Esophagus squamous epithelium (tissue), 5 donors: ENCODE measurements around the gene CLMP. TPM values are rescaled to one million over a fixed set of nuclear protein-coding genes. Genes with fewer than 3 reads are reported as not detected.

Experiments used
- DNase-seq: peaks from one replicate; lab custom pipeline; 2025; lab: John Stamatoyannopoulos, UW
- H3K27ac ChIP-seq, 4 donors: fragments of 200-600 bp; sonication (generic); one replicate each; pipeline ENCODE4 v1.5.1; 2016 to 2019; ENCODE audit warnings: mild to moderate bottlenecking in 1 of 4
- H3K27me3 ChIP-seq, 4 donors: fragments of 200-600 bp; sonication (generic); 1 replicate in 3 of 4; 2 replicates in 1 of 4; pipeline versions ENCODE4 v1.5.1 to v1.6.0; 2017 to 2021; ENCODE audit warnings: antibody characterized with exemption in 1 of 4
- H3K36me3 ChIP-seq, 3 donors: fragments of 200-600 bp; sonication (generic); one replicate each; pipeline ENCODE4 v1.5.1; 2016 to 2019
- H3K4me1 ChIP-seq, 3 donors: fragments of 200-600 bp; sonication (generic); one replicate each; pipeline ENCODE4 v1.5.1; 2017 to 2019
- H3K4me3 ChIP-seq, 4 donors: fragments of 200-600 bp; sonication (generic); 1 replicate in 3 of 4; 2 replicates in 1 of 4; pipeline ENCODE4 v1.5.1; 2016 to 2019; ENCODE audit warnings: mild to moderate bottlenecking in 2 of 4, moderate library complexity in 1 of 4
- H3K9me3 ChIP-seq, 3 donors: fragments of 200-600 bp; sonication (generic); one replicate each; pipeline ENCODE4 v1.5.1; 2016 to 2019
- POLR2A ChIP-seq, 4 donors: fragments of 450-650 bp; IDR thresholded peaks; one replicate each; pipeline ENCODE4 v1.6.1; 2017; ENCODE audit warnings: antibody characterized with exemption in 4 of 4, mild to moderate bottlenecking in 4 of 4, moderate library complexity in 3 of 4
- WGBS, 2 donors: methylation state at CpG; one replicate each; pipeline ENCODE4 v1.1.5; 2018; 5-methylcytosine and 5-hydroxymethylcytosine counted together
- intact Hi-C: fragments of 100-400 bp; cut with DNase I; formaldehyde crosslinking; loops from one replicate; pipeline ENCODE4 v1.15.0; 2022
- total RNA-seq, 4 donors: library from RNA; depleted of rRNA; stranded (reverse); fragments of >200 nt; gene quantifications; one replicate each; pipeline ENCODE4 v1.1.0, GENCODE V29; 2016
- TF ChIP-seq, protein P1 (sequence below), 6 experiments: fragments of 450-650 bp in 4 of 6; fragments of 200-600 bp in 2 of 6; sonication (generic) in 2 of 6; IDR thresholded peaks; one replicate each; pipeline ENCODE4 v1.5.1; 2016 to 2019; ENCODE audit warnings: antibody characterized with exemption in 6 of 6, mild to moderate bottlenecking in 4 of 6, moderate library complexity in 4 of 6
- donor health status: DM: yes; HTN: yes; CAD: no.

The CLMP gene
- total RNA-seq, 4 donors from 2014 or later = 4.8 to 47.9 (median 15.2) TPM

DNA sequence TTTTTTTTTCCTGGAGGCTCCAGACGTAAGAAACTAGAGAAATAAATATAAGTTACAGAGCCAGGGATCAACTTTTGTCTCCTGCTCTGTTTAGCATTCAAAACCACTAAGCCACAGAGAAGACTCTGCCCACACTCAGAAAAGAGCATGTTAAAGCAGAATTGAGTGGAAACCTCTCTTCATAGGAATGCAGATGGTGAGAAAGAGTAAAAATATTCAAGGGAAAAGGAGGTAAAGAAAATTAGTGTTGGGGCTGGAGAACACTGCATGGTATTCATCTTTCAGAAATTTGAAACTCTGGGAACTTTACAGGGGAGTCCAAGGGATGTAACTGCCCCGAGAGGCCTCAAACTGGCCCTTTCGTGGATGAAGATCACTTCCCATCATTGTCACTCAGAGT, 65.1 kb downstream of the CLMP start:
- Histone ChIP-seq H3K4me1 (peaks cover 0 to 15% (median 0%) of the 10 kb centered on the region in 3 donors), H3K4me3 (no peak overlapping the region), H3K9me3 (no peaks in the 10 kb centered on the region), H3K36me3 (no peaks in the 10 kb centered on the region), H3K27ac (peak overlapping the region in 3 of 4 donors; percentile 5 to 51 (median 51)), H3K27me3 (no peaks in the 10 kb centered on the region)
- TF ChIP-seq POLR2A (IDR thresholded peaks at IDR 0.05) = no peak
- TF ChIP-seq, protein P1, sequence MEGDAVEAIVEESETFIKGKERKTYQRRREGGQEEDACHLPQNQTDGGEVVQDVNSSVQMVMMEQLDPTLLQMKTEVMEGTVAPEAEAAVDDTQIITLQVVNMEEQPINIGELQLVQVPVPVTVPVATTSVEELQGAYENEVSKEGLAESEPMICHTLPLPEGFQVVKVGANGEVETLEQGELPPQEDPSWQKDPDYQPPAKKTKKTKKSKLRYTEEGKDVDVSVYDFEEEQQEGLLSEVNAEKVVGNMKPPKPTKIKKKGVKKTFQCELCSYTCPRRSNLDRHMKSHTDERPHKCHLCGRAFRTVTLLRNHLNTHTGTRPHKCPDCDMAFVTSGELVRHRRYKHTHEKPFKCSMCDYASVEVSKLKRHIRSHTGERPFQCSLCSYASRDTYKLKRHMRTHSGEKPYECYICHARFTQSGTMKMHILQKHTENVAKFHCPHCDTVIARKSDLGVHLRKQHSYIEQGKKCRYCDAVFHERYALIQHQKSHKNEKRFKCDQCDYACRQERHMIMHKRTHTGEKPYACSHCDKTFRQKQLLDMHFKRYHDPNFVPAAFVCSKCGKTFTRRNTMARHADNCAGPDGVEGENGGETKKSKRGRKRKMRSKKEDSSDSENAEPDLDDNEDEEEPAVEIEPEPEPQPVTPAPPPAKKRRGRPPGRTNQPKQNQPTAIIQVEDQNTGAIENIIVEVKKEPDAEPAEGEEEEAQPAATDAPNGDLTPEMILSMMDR (IDR thresholded peaks at IDR 0.05) = no peak
- WGBS, 2 donors = 53 to 60% methylated on average over 3 of the region's 3 CpGs
- DNase-seq = no peak
- intact Hi-C loops = no loop called here

DNA sequence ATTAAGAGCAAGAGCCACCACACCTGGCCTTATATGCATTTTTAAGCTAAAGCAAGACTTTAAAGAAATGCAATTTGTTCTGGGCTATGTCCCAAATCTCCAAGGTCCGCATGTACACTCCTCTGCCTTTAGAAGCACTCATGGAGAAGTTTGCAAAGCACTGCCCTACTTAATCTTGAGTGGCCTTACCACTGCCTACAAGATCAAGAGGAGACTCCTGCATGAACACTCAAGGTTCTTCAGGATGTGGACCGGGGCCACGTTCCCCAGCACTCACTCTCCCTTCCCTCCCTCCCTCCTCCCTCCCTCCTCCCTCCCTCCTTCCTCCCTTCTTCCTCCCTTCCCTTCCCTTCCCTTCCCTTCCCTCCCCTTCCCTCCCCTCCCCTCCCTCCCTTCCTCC, 69.9 kb downstream of the CLMP start:
- TF ChIP-seq, protein P1 (IDR thresholded peaks at IDR 0.05) = no peak
- TF ChIP-seq POLR2A (IDR thresholded peaks at IDR 0.05) = no peak
- Histone ChIP-seq H3K4me3 (no peak overlapping the region), H3K9me3 (no peaks in the 10 kb centered on the region), H3K27ac (no peak overlapping the region), H3K4me1 (peaks cover 0 to 21% (median 3%) of the 10 kb centered on the region in 3 donors), H3K36me3 (no peaks in the 10 kb centered on the region), H3K27me3 (no peaks in the 10 kb centered on the region)
- DNase-seq = no peak
- WGBS, 2 donors = 55 to 81% methylated on average over 2 to 3 of the region's 3 CpGs
- intact Hi-C loops = no loop called here

DNA sequence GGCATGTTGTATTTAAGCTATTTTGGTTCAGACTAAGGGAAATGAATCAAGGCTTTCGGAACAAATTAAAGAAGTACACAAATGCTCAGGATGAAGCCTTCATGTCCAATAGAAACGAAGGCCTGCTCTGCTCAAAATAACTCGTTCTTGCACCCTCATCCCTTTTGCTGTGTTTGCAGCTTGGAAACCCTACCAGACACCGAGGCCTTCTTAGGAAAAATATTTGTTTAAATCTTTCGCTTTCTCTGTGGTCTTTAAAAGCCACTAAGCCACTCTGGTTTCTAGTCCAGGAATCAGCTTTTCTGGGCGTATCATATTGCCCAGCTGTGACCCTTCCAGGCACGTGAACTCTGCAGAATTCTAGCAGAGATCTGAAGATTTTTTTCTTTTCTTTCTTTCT, 72.2 kb downstream of the CLMP start:
- intact Hi-C loops = no loop called here
- Histone ChIP-seq H3K27me3 (no peaks in the 10 kb centered on the region), H3K9me3 (no peaks in the 10 kb centered on the region), H3K36me3 (no peaks in the 10 kb centered on the region), H3K27ac (peak overlapping the region; percentile 11 to 78 (median 72)), H3K4me3 (no peak overlapping the region), H3K4me1 (peaks cover 0 to 32% (median 8%) of the 10 kb centered on the region in 3 donors)
- TF ChIP-seq POLR2A (IDR thresholded peaks at IDR 0.05) = no peak
- TF ChIP-seq, protein P1 (IDR thresholded peaks at IDR 0.05) = no peak
- no peak for DNase-seq
- 47 to 71% methylated on average over 7 of the region's 7 CpGs for WGBS, 2 donors

DNA sequence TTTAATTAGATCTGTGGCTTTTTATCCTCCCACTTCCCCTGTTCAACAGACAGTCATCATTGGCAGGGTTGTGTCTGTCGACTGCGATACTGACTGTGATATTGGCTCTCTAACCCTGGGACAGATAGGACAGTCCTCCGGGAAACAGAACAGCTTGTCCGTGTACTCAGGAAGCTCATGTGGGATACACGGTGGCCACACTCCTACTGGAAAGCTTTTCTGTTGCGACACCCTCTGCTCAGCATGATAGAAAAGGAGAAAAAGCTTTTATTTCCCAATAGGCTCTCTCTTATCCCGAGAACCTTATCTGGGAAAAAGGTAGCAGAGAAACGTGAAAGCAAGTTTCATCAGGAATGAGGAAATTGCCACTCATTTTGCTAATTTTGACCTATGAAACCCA, 72.7 kb downstream of the CLMP start:
- peak overlapping the region; percentile 50 to 78 (median 72) for H3K27ac ChIP-seq
- 49 to 64% methylated on average over 8 of the region's 8 CpGs for WGBS, 2 donors
- DNase-seq = no peak
- no peak overlapping the region for H3K4me3 ChIP-seq
- H3K9me3 ChIP-seq = no peaks in the 10 kb centered on the region
- H3K36me3 ChIP-seq = no peaks in the 10 kb centered on the region
- no peak for TF ChIP-seq POLR2A (IDR thresholded peaks at IDR 0.05)
- TF ChIP-seq, protein P1 (IDR thresholded peaks at IDR 0.05) = no peak
- H3K4me1 ChIP-seq = peaks cover 0 to 32% (median 8%) of the 10 kb centered on the region in 3 donors
- intact Hi-C loops = no loop called here
- H3K27me3 ChIP-seq = no peaks in the 10 kb centered on the region

DNA sequence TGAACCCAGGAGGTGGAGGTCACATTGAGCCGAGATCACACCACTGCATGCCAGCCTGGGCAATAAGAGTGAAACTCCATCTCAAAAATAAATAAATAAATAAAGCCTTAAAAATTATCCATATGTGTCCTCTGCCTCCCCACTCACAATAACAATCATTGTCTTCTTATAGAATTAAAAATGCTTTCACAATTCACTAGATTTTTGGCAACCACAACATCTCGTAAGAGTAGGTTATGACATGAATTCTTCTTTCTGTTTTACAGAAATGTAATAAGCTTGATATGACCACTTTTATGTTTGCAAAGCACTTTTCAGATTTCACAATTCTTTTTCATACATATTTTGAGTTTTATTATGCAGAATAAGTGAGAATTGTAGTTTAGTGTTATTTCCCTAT, 78.6 kb downstream of the CLMP start:
- DNase-seq = no peak
- Histone ChIP-seq H3K27me3 (no peaks in the 10 kb centered on the region), H3K27ac (no peak overlapping the region), H3K4me1 (peaks cover 0 to 21% (median 5%) of the 10 kb centered on the region in 3 donors), H3K36me3 (no peaks in the 10 kb centered on the region), H3K4me3 (no peak overlapping the region), H3K9me3 (peaks cover 0 to 9% (median 8%) of the 10 kb centered on the region in 3 donors)
- TF ChIP-seq POLR2A (IDR thresholded peaks at IDR 0.05) = no peak
- TF ChIP-seq, protein P1 (IDR thresholded peaks at IDR 0.05) = no peak
- WGBS, 2 donors = 91 to 92% methylated on average over 2 of the region's 2 CpGs
- intact Hi-C loops = no loop called here
